ENCODE data around the gene LRMDA. TPM values are rescaled to one million over a fixed set of nuclear protein-coding genes. Genes with fewer than 3 reads are reported as not detected.

The LRMDA gene
- total RNA-seq, 4 donors from 2014 or later, result 1.4 to 23.1 (median 3.6) TPM

DNA sequence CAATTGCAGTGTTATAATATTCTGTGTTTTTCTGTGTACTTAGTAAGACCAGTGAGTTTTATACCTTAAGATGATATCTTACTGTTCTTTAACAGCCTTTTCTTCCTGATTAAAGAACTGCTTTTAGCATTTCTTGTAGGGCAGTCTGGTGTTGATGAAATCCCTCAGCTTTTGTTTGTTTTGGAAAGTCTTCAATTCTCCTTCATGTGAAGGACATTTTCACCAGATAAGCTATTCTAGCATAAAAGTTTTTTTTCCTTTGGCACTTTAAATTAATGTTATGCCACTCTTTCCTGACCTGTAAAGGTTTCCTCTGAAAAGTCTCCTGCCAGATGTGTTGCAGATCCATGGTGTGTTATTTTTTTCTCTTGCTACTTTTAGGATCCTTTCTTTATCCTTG is 1059.8 kb downstream of the LRMDA start:
- Histone ChIP-seq H3K4me1 (no peaks in the 10 kb centered on the region), H3K27ac (no peak overlapping the region), H3K27me3 (no peaks in the 10 kb centered on the region)

DNA sequence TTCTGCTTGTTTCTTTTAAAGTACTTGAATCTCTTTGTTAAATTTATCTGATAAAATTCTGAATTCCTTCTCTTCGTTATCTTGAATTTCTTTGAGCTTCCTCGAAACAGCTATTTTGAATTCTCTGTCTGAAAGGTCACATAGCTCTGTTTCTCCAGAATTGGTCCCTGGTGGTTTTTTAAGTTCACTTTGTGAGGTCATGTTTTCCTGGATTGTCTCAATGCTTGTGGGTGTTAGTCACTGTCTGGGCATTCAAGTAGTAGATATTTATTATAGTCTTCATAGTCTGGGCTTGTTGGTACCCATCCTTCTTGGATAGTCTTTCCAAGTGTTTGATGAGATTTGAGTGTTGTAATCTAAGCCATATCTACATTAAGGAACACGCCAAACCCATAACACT is 1060.6 kb downstream of the LRMDA start:
- Histone ChIP-seq H3K4me3 (no peak overlapping the region), H3K36me3 (no peaks in the 10 kb centered on the region), H3K27ac (no peak overlapping the region), H3K4me1 (no peaks in the 10 kb centered on the region), H3K9me3 (peaks cover 0 to 5% (median 0%) of the 10 kb centered on the region in 4 donors), H3K27me3 (no peaks in the 10 kb centered on the region)
- TF ChIP-seq, protein P1, sequence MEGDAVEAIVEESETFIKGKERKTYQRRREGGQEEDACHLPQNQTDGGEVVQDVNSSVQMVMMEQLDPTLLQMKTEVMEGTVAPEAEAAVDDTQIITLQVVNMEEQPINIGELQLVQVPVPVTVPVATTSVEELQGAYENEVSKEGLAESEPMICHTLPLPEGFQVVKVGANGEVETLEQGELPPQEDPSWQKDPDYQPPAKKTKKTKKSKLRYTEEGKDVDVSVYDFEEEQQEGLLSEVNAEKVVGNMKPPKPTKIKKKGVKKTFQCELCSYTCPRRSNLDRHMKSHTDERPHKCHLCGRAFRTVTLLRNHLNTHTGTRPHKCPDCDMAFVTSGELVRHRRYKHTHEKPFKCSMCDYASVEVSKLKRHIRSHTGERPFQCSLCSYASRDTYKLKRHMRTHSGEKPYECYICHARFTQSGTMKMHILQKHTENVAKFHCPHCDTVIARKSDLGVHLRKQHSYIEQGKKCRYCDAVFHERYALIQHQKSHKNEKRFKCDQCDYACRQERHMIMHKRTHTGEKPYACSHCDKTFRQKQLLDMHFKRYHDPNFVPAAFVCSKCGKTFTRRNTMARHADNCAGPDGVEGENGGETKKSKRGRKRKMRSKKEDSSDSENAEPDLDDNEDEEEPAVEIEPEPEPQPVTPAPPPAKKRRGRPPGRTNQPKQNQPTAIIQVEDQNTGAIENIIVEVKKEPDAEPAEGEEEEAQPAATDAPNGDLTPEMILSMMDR (IDR thresholded peaks at IDR 0.05), result no peak
- no peak for TF ChIP-seq POLR2A (IDR thresholded peaks at IDR 0.05)
- DNase-seq, result no peak

More for the DNA sequence above, 1059.8 kb downstream of the LRMDA start:
- Histone ChIP-seq H3K36me3 (no peaks in the 10 kb centered on the region), H3K4me3 (no peak overlapping the region), H3K9me3 (peaks cover 0 to 5% (median 0%) of the 10 kb centered on the region in 4 donors)
- DNase-seq, result no peak
- no peak for TF ChIP-seq POLR2A (IDR thresholded peaks at IDR 0.05)
- TF ChIP-seq, protein P1 (IDR thresholded peaks at IDR 0.05), result no peak

DNA sequence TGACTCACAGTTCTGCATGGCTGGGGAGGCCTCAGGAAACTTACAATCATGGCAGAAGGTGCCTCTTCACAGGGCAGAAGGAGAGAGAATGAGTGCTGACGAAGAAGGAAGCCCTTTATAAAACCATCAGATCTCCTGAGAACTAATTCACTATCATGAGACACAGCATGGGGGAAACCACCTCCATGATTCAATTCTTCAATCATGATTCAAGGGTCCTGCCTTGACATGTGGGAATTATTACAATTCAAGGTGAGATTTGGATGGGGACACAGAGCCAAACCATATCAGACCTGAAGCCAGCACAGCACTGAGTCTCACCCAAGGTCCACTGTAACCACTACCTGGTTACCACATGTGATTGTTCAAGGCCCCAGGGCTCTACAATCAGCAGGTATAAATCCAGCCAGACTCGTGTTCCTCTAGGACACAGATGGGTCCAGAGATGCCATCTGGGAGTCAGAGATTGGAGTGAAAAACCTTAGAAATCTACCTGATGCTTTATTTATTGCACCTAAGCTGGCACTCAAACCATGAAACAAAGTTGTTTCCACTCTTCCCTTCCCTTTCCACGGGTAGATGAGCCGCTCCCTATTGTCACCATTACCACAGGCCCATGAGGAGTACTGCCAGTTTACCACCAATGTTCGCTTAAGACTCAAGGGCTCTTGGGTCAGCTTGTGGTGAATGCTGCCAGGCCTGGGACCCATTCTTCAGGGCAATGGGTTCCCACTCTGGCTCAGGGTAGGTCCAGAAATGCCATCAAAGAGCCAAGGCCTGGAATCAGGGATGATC is 1061.5 kb downstream of the LRMDA start:
- Histone ChIP-seq H3K27me3 (no peaks in the 10 kb centered on the region), H3K36me3 (no peaks in the 10 kb centered on the region), H3K4me3 (no peak overlapping the region), H3K27ac (no peak overlapping the region), H3K4me1 (no peaks in the 10 kb centered on the region), H3K9me3 (peaks cover 0 to 5% (median 0%) of the 10 kb centered on the region in 4 donors)
- TF ChIP-seq, protein P1 (IDR thresholded peaks at IDR 0.05), result no peak
- TF ChIP-seq POLR2A (IDR thresholded peaks at IDR 0.05), result no peak
- no peak for DNase-seq

DNA sequence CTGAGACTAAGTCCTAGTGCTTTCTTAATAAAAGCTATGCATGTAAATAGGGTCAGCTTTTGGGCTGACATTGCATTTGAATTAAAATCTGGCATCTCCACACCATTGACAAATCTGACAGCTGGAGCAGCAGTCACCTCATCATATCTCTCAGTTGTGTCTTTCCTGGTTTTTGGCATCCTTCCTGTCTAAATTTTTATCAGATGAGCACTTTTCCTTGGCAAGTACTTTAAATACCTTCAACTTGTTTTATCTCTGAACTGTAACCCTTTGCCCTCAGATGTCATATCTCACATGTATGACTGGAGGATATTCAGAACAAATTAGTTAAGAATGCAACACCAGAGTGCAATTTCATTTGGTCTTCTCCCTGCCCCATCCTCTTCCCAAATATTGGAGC is 1066.2 kb downstream of the LRMDA start:
- Histone ChIP-seq H3K9me3 (peaks cover 0 to 5% (median 0%) of the 10 kb centered on the region in 4 donors), H3K4me1 (no peaks in the 10 kb centered on the region), H3K27ac (no peak overlapping the region), H3K27me3 (no peaks in the 10 kb centered on the region), H3K4me3 (no peak overlapping the region), H3K36me3 (no peaks in the 10 kb centered on the region)
- DNase-seq, result no peak
- TF ChIP-seq, protein P1 (IDR thresholded peaks at IDR 0.05), result no peak
- no peak for TF ChIP-seq POLR2A (IDR thresholded peaks at IDR 0.05)

DNA sequence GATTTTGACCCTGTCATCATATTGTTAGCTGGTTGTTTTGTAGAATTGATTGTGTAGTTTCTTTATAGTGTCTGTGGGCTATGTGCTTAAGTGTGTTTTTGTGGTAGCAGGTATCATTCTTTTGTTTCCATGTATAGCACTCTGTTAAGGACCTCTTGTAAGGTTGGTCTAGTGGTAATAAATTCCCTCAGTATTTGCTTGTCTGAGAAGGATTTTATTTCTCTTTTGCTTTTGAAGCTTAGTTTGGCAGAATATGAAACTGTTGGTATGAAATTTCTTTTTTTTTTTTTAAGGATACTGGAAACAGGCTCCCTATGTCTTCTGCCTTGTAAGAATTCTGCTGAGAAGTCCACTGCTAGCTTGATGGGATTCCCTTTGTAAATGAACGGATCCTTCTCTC is 1073.4 kb downstream of the LRMDA start:
- DNase-seq, result no peak

More for the DNA sequence above, 1073.4 kb downstream of the LRMDA start:
- Histone ChIP-seq H3K36me3 (no peaks in the 10 kb centered on the region), H3K4me3 (no peak overlapping the region), H3K27me3 (no peaks in the 10 kb centered on the region), H3K9me3 (no peaks in the 10 kb centered on the region), H3K27ac (no peak overlapping the region), H3K4me1 (no peaks in the 10 kb centered on the region)
- TF ChIP-seq POLR2A (IDR thresholded peaks at IDR 0.05), result no peak
- TF ChIP-seq, protein P1 (IDR thresholded peaks at IDR 0.05), result no peak
